D341Med (cell line): ENCODE results near the gene VPS4A.

ENCODE experiments used
- DNase-seq: peaks from one replicate; pipeline ENCODE4 v3.0.0; 2012; ENCODE audit warnings: low spot score

VPS4A gene

GRCh38 chr16:69307091-69307490 lies 4.1 kb upstream of the VPS4A start:
- DNase-seq: no peak

GRCh38 chr16:69307856-69308255 lies 3.3 kb upstream of the VPS4A start:
- DNase-seq: no peak

- DNase-seq: no peak
Measured at GRCh38 chr16:69309316-69309715, 1.8 kb upstream of the VPS4A start.

- DNase-seq: peak; percentile 68
Measured at GRCh38 chr16:69311533-69312387, 610 bp downstream of the VPS4A start.

GRCh38 chr16:69313469-69313868 lies 2.3 kb downstream of the VPS4A start:
- no peak for DNase-seq

GRCh38 chr16:69314534-69314933 lies 3.4 kb downstream of the VPS4A start:
- DNase-seq: no peak

- no peak for DNase-seq
Measured at GRCh38 chr16:69315486-69316311, 4.5 kb downstream of the VPS4A start.

- DNase-seq: no peak
Measured at GRCh38 chr16:69316595-69317034, 5.5 kb downstream of the VPS4A start.

GRCh38 chr16:69318177-69318910 lies 7.2 kb downstream of the VPS4A start:
- DNase-seq: no peak

- DNase-seq: no peak
Measured at GRCh38 chr16:69318911-69319289, 7.8 kb downstream of the VPS4A start.

GRCh38 chr16:69319381-69319780 lies 8.2 kb downstream of the VPS4A start:
- DNase-seq: no peak

GRCh38 chr16:69319826-69320739 lies 8.9 kb downstream of the VPS4A start:
- DNase-seq: no peak

GRCh38 chr16:69320740-69321073 lies 9.6 kb downstream of the VPS4A start:
- DNase-seq: no peak

GRCh38 chr16:69321080-69321479 lies 9.9 kb downstream of the VPS4A start:
- no peak for DNase-seq

GRCh38 chr16:69322343-69322742 lies 11.2 kb downstream of the VPS4A start:
- DNase-seq: no peak

- no peak for DNase-seq
Measured at GRCh38 chr16:69323415-69323814, 12.3 kb downstream of the VPS4A start.

GRCh38 chr16:69324013-69324531 lies 12.9 kb downstream of the VPS4A start:
- DNase-seq: peak; percentile 53

GRCh38 chr16:69324585-69325253 lies 13.6 kb downstream of the VPS4A start:
- DNase-seq: no peak

- no peak for DNase-seq
Measured at GRCh38 chr16:69325784-69326171, 14.6 kb downstream of the VPS4A start.

GRCh38 chr16:69326172-69326873 lies 15.2 kb downstream of the VPS4A start:
- no peak for DNase-seq
